Measurements from ENCODE around the gene FKBP8.

FKBP8 gene

DNA sequence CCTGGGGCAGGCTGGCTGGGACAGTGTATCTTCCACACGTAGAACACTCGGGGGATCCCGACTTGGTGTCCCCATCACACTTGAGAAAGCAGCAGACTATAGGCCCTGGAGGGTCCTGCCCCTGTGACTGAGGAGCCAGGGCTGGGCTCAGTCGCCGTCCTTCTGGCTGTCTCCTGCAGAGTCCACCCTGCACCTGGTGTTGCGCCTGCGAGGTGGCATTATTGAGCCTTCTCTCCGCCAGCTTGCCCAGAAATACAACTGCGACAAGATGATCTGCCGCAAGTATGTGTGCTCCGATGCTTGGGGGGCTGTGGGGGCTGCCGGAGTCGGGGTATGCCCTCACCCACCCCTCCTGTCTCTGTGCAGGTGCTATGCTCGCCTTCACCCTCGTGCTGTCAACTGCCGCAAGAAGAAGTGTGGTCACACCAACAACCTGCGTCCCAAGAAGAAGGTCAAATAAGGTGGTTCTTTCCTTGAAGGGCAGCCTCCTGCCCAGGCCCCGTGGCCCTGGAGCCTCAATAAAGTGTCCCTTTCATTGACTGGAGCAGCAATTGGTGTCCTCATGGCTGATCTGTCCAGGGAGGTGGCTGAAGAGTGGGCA, 31.4 kb upstream of the FKBP8 start:
- Mint-ChIP-seq H3K9me3 (no peaks in the 10 kb centered on the region), H3K4me3 (peak overlapping the region; percentile 94), H3K36me3 (ENCODE audit: low read depth) (peaks cover 80% of the 10 kb centered on the region), H3K27ac (peak overlapping the region; percentile 97), H3K4me1 (ENCODE audit: low read depth) (peaks cover 42% of the 10 kb centered on the region), H3K27me3 (no peaks in the 10 kb centered on the region)
- DNase-seq, result no peak

- Mint-ChIP-seq H3K4me1 (ENCODE audit: low read depth) (peaks cover 33% of the 10 kb centered on the region), H3K9me3 (no peaks in the 10 kb centered on the region), H3K27me3 (no peaks in the 10 kb centered on the region), H3K27ac (peak within 1 kb of the TSS; percentile 97), H3K4me3 (peak within 1 kb of the TSS; percentile 94), H3K36me3 (ENCODE audit: low read depth) (peaks cover 91% of the 10 kb centered on the region)
- peak; percentile 100 for DNase-seq
Measured at GRCh38 chr19:18571564-18572344, 28.4 kb upstream of the FKBP8 start, which contains the start of gene UBA52. Gene UBA52, plus strand, starts transcription at chr19:18571857. Its CDS starts 1,444 bp downstream, at chr19:18573301.

GRCh38 chr19:18568367-18568766, 25.0 kb upstream of the FKBP8 start:
- H3K4me3 Mint-ChIP-seq, result no peak overlapping the region
- DNase-seq, result no peak
- H3K27me3 Mint-ChIP-seq, result no peaks in the 10 kb centered on the region
- no peak overlapping the region for H3K27ac Mint-ChIP-seq
- peaks cover 88% of the 10 kb centered on the region for H3K36me3 Mint-ChIP-seq (ENCODE audit: low read depth)
- H3K4me1 Mint-ChIP-seq (ENCODE audit: low read depth), result peaks cover 14% of the 10 kb centered on the region
- H3K9me3 Mint-ChIP-seq, result no peaks in the 10 kb centered on the region

DNA sequence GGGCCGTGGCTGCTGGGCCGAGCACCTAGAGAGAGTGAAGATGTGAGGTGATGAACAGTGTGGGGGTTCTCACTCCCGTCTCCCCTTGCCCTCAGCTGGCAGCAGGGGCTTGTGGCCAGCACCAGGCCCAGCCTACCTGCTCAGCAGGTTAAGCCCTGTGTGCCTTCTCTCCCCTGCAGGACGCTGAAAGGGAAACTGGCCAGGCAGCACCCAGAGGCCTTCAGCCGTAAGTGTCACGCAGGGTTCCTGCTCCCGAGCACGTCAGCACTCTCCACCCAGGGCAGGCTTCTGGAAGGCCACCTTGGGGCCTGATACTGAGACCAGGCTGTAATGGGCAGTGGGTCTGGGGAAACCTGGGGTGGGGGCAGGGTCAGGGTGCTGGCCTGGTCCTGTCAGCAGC, 23.6 kb upstream of the FKBP8 start:
- Mint-ChIP-seq H3K27ac (no peak overlapping the region), H3K9me3 (no peaks in the 10 kb centered on the region), H3K4me1 (ENCODE audit: low read depth) (peaks cover 4% of the 10 kb centered on the region), H3K36me3 (ENCODE audit: low read depth) (peaks cover 88% of the 10 kb centered on the region), H3K4me3 (no peak overlapping the region), H3K27me3 (no peaks in the 10 kb centered on the region)
- DNase-seq, result no peak

GRCh38 chr19:18562086-18562485, 18.7 kb upstream of the FKBP8 start:
- peak overlapping the region; percentile 56 for H3K27ac Mint-ChIP-seq
- H3K4me3 Mint-ChIP-seq, result no peak overlapping the region
- no peak for DNase-seq
- peaks cover 82% of the 10 kb centered on the region for H3K36me3 Mint-ChIP-seq (ENCODE audit: low read depth)
- H3K4me1 Mint-ChIP-seq (ENCODE audit: low read depth), result peaks cover 22% of the 10 kb centered on the region
- H3K27me3 Mint-ChIP-seq, result no peaks in the 10 kb centered on the region
- no peaks in the 10 kb centered on the region for H3K9me3 Mint-ChIP-seq

DNA sequence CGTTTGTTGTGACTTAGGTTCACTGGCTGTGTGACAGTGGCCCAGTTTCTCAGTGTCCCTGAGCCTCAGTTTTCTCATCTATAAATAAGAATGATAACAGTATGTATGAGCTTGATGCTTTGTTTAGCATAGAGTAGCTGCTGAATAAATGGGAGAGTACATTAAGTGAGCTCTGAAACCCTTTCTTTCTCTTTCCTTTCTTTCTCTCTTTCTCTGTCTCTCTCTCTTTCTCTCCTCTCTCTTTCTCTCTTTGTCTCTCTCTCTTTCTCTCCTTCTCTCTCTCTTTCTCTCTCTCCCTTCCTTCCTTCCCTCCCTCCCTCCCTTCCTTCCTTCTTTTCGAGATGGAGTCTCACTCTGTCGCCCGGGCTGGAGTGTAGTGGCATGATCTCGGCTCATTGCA, 16.3 kb upstream of the FKBP8 start:
- Mint-ChIP-seq H3K4me3 (peak overlapping the region; percentile 85), H3K27me3 (no peaks in the 10 kb centered on the region), H3K9me3 (no peaks in the 10 kb centered on the region), H3K36me3 (ENCODE audit: low read depth) (peaks cover 61% of the 10 kb centered on the region), H3K27ac (peak overlapping the region; percentile 97), H3K4me1 (ENCODE audit: low read depth) (peaks cover 22% of the 10 kb centered on the region)
- no peak for DNase-seq

GRCh38 chr19:18558604-18559003, 15.2 kb upstream of the FKBP8 start:
- H3K9me3 Mint-ChIP-seq, result no peaks in the 10 kb centered on the region
- H3K27me3 Mint-ChIP-seq, result no peaks in the 10 kb centered on the region
- peaks cover 50% of the 10 kb centered on the region for H3K36me3 Mint-ChIP-seq (ENCODE audit: low read depth)
- H3K4me1 Mint-ChIP-seq (ENCODE audit: low read depth), result peaks cover 22% of the 10 kb centered on the region
- H3K4me3 Mint-ChIP-seq, result peak overlapping the region; percentile 85
- DNase-seq, result no peak
- H3K27ac Mint-ChIP-seq, result peak overlapping the region; percentile 97

DNA sequence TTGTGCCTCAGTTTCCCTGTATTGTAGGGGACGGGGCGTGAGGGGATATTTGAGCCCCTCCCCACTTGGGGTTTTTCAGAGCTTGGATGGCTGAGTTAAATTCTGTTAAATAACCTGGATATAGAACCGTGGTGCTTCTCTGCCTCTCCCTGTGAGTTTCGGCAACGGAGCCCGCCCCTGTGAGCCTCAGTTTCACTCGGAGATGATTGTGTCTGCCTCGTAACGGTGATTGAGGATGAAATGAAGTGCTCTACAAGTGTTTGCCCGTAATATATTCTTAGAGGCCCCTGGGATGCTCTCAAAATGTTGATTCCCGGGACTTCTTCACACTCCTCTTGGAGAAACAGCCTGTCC, 14.8 kb upstream of the FKBP8 start:
- H3K4me3 Mint-ChIP-seq, result peak overlapping the region; percentile 85
- peaks cover 22% of the 10 kb centered on the region for H3K4me1 Mint-ChIP-seq (ENCODE audit: low read depth)

DNA sequence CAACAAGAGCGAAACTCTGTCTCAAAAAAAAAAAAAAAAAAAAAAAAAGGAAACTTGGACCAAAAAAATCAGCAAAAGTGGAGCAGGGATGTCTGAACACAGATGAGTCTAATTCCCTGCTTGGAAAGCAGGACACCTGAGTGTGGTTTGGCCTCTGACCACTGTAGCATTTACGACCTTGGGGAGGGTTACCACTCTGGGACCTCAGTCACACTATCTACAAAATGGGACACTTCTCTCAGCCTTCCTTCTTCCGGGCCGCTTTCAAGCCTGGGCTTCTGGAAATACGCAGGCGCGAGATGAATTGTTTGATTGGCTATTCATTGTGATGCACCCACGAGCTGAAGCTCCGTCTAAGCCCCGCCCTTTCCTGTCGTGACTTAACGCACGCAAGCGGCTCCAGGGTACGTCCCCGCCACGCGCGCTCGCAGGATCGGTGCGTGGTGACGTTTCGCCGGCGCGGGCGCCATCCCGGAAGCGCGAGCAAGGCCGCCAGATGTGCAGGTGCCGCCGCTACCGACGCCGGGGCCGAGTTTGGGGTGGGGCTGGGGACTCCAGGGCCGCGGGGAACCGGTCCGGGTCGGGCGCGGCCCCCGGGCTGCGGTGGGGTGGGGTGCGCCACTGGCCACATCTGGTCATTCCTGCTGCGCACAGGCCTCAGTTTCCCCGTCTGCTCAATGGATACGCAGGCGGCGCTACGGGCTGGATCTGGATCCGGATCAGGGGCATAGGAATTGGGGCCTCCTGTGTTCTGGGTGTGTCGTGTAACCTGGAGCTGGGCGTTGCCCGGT, 14.2 kb upstream of the FKBP8 start, which contains the start of gene KXD1:
Gene KXD1, plus strand, starts transcription at position 460 of the 791 bp plus-strand sequence. CDS start 4,187 bp downstream, outside the sequence.
- DNase-seq, result peak; percentile 95
- H3K4me3 Mint-ChIP-seq, result peak within 1 kb of the TSS; percentile 85
- peak within 1 kb of the TSS; percentile 97 for H3K27ac Mint-ChIP-seq
- no peaks in the 10 kb centered on the region for H3K9me3 Mint-ChIP-seq
- no peaks in the 10 kb centered on the region for H3K27me3 Mint-ChIP-seq
- H3K4me1 Mint-ChIP-seq (ENCODE audit: low read depth), result peaks cover 22% of the 10 kb centered on the region
- peaks cover 40% of the 10 kb centered on the region for H3K36me3 Mint-ChIP-seq (ENCODE audit: low read depth)

More for the DNA sequence above, 14.8 kb upstream of the FKBP8 start:
- peak overlapping the region; percentile 97 for H3K27ac Mint-ChIP-seq
- no peaks in the 10 kb centered on the region for H3K27me3 Mint-ChIP-seq
- H3K36me3 Mint-ChIP-seq (ENCODE audit: low read depth), result peaks cover 46% of the 10 kb centered on the region
- no peaks in the 10 kb centered on the region for H3K9me3 Mint-ChIP-seq
- DNase-seq, result no peak

DNA sequence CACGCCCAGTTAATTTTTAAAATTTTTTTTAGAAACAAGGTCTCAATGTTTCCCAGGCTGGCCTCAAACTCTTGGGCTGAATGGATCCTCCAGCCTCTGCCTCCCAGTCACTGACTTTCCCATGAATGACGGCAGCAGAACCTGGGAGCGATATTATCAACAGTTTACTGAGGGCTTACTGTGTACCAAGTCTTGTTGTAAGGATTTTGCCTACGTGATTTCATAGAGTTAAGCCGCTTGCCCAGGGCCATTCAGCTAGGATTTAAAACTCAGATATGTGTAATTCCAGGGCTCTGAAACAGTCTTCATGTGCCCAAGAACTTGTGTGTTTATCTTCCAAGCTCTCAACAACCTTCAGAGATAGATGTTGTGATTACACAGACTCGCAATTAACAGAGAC, 8.3 kb upstream of the FKBP8 start:
- H3K36me3 Mint-ChIP-seq (ENCODE audit: low read depth), result no peaks in the 10 kb centered on the region
- no peaks in the 10 kb centered on the region for H3K9me3 Mint-ChIP-seq
- H3K4me3 Mint-ChIP-seq, result no peak overlapping the region
- no peak overlapping the region for H3K27ac Mint-ChIP-seq
- H3K4me1 Mint-ChIP-seq (ENCODE audit: low read depth), result no peaks in the 10 kb centered on the region
- H3K27me3 Mint-ChIP-seq, result no peaks in the 10 kb centered on the region
- DNase-seq, result no peak

- H3K9me3 Mint-ChIP-seq, result no peaks in the 10 kb centered on the region
- H3K36me3 Mint-ChIP-seq (ENCODE audit: low read depth), result peaks cover 32% of the 10 kb centered on the region
- no peaks in the 10 kb centered on the region for H3K27me3 Mint-ChIP-seq
- DNase-seq, result peak; percentile 77
- H3K4me3 Mint-ChIP-seq, result peak overlapping the region; percentile 85
- peak overlapping the region; percentile 96 for H3K27ac Mint-ChIP-seq
- H3K4me1 Mint-ChIP-seq (ENCODE audit: low read depth), result peaks cover 27% of the 10 kb centered on the region
Measured at GRCh38 chr19:18543814-18544475, 572 bp upstream of the FKBP8 start.

GRCh38 chr19:18541992-18542940, 1.1 kb downstream of the FKBP8 start:
- H3K9me3 Mint-ChIP-seq, result no peaks in the 10 kb centered on the region
- H3K27me3 Mint-ChIP-seq, result no peaks in the 10 kb centered on the region
- peaks cover 27% of the 10 kb centered on the region for H3K4me1 Mint-ChIP-seq (ENCODE audit: low read depth)
- H3K36me3 Mint-ChIP-seq (ENCODE audit: low read depth), result peaks cover 47% of the 10 kb centered on the region
- peak; percentile 48 for DNase-seq
- peak overlapping the region; percentile 89 for H3K4me3 Mint-ChIP-seq
- H3K27ac Mint-ChIP-seq, result peak overlapping the region; percentile 93

- peak overlapping the region; percentile 89 for H3K4me3 Mint-ChIP-seq
- H3K27me3 Mint-ChIP-seq, result no peaks in the 10 kb centered on the region
- H3K9me3 Mint-ChIP-seq, result no peaks in the 10 kb centered on the region
- H3K27ac Mint-ChIP-seq, result peak overlapping the region; percentile 93
- peaks cover 56% of the 10 kb centered on the region for H3K36me3 Mint-ChIP-seq (ENCODE audit: low read depth)
- peaks cover 27% of the 10 kb centered on the region for H3K4me1 Mint-ChIP-seq (ENCODE audit: low read depth)
- DNase-seq, result no peak
Measured at GRCh38 chr19:18541258-18541991, 1.9 kb downstream of the FKBP8 start.

Measured in activated T-cell treated with anti-CD3 and anti-CD28 coated beads, Interleukin-2, amount 50 U/mL, for 24 hours (primary cell).